ENCODE measurements around the gene TPK1. TPM values are rescaled to one million over a fixed set of nuclear protein-coding genes. Genes with fewer than 3 reads are reported as not detected.

The TPK1 gene
- total RNA-seq, 3 donors from 2014 or later = 11.4 to 14.2 (median 13.3) TPM

DNA sequence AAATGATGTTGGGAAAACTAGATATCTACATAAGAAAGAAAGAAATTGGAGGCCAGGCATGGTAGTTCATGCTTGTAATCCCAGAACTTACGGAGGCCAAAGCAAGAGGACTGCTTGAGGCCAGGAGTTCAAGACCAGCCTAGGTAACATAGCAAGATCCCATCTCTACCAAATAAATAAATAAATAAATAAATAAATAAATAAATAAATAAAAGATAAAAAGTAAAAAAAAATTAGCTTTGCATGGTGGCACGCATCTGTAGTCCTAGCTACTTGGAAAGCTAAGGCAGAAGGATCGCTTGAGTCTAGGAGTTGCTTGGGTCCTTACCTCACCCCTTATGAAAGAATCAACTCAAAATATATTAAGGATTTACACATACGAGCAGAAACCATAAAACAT is 238.9 kb downstream of the TPK1 start:
- intact Hi-C loops (cut with DNase I, micrococcal nuclease) = no loop called here
- TF ChIP-seq, protein P1, sequence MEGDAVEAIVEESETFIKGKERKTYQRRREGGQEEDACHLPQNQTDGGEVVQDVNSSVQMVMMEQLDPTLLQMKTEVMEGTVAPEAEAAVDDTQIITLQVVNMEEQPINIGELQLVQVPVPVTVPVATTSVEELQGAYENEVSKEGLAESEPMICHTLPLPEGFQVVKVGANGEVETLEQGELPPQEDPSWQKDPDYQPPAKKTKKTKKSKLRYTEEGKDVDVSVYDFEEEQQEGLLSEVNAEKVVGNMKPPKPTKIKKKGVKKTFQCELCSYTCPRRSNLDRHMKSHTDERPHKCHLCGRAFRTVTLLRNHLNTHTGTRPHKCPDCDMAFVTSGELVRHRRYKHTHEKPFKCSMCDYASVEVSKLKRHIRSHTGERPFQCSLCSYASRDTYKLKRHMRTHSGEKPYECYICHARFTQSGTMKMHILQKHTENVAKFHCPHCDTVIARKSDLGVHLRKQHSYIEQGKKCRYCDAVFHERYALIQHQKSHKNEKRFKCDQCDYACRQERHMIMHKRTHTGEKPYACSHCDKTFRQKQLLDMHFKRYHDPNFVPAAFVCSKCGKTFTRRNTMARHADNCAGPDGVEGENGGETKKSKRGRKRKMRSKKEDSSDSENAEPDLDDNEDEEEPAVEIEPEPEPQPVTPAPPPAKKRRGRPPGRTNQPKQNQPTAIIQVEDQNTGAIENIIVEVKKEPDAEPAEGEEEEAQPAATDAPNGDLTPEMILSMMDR (IDR thresholded peaks at IDR 0.05) = no peak
- Histone ChIP-seq H3K4me3 (no peak overlapping the region), H3K36me3 (ENCODE audit: low read depth) (no peaks in the 10 kb centered on the region), H3K9me3 (peaks cover 3% of the 10 kb centered on the region), H3K4me1 (ENCODE audit: low read depth) (no peaks in the 10 kb centered on the region)
- ATAC-seq (no peak), DNase-seq (no peak)

DNA sequence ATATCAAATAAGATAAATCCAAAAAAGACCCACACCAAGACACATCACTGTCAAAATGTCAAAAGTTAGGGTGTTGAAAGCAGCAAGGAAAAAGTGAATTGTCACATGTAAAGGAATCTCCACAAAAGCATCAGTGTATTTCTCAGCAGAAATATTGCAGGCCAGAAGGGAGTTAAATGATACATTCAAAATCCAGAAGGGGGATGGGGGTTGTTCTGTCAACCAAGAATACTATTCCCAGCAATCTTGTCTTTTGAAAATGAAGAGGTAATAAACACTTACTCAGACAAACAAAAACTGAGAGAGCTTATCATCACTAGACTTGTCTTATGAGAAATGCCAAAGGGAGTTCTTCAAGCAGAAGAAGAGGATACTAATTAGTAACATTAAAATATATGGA is 241.3 kb downstream of the TPK1 start:
- intact Hi-C loops (cut with DNase I, micrococcal nuclease) = no loop called here
- peaks cover 3% of the 10 kb centered on the region for H3K9me3 ChIP-seq
- ATAC-seq = no peak

DNA sequence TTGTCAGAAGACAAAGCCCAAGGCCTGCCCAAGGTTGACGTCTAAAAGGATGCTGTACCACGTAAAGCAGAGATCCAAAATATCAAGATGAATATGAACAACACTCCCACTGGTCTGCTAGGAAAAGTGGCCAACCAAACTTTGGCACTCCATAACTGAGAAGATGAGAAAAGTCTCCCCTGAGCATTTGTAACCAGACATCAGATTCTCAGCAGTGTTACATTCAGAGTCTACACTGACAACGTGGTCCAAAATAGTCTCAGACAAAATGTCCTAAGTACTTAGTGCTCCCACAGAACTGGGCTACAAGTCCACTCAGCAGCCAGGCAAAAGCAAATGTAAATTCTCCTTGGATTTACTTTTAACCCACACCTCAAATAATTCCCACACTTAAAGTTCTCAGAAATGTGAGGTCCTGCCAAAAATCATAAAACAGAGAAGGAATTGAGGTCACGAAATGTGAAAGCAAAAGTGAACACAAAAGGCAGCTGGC is 247.2 kb downstream of the TPK1 start:
- intact Hi-C loops (cut with DNase I, micrococcal nuclease) = no loop called here
- no peak overlapping the region for H3K4me3 ChIP-seq
- no peaks in the 10 kb centered on the region for H3K9me3 ChIP-seq
- H3K4me1 ChIP-seq (ENCODE audit: low read depth) = no peaks in the 10 kb centered on the region
- no peaks in the 10 kb centered on the region for H3K36me3 ChIP-seq (ENCODE audit: low read depth)
- no peak for ATAC-seq
- TF ChIP-seq, protein P1 (IDR thresholded peaks at IDR 0.05) = no peak
- DNase-seq = no peak

More for the DNA sequence above, 241.3 kb downstream of the TPK1 start:
- H3K36me3 ChIP-seq (ENCODE audit: low read depth) = no peaks in the 10 kb centered on the region
- TF ChIP-seq, protein P1 (IDR thresholded peaks at IDR 0.05) = no peak
- H3K4me3 ChIP-seq = no peak overlapping the region
- H3K4me1 ChIP-seq (ENCODE audit: low read depth) = no peaks in the 10 kb centered on the region
- DNase-seq = no peak

DNA sequence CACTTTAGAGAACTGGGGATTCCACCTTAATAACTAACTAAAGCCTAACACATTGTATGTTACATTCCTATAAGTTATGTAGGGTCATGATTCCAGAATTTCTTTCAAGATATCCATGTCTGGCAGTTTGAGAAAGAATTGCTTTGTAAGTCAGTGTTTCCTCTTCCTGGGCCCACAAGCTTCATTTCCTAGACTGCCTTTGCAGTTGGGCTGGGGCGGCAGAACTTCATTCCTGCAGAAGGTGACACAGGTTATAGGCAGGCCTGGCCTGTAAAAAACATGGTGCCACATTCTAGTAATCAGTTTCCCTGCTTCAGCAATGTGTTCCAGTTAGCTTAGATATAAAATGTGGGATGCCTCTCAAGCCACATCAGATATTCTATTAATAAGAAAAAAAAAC is 248.2 kb downstream of the TPK1 start:
- no peak for ATAC-seq
- intact Hi-C loops (cut with DNase I, micrococcal nuclease) = no loop called here

DNA sequence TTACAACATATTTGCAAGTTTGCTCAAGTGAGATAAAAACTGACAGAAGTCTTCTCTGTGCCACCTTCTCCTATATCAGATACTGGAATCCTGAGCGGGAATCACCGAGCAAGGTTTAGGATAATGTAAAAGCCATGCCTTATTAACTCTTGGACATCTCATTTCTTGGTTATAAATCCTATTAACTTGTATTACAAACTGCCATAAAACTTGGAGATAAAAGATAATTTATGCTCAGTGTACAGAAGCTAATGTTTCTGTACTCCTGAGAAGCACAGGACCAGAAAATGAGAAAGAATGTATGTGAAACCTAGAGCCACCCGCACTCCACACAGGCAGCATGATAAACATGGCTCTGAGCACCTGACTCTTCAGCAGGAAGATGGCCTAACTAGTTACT is 251.1 kb downstream of the TPK1 start:
- TF ChIP-seq, protein P1 (IDR thresholded peaks at IDR 0.05) = no peak
- no peak for ATAC-seq
- intact Hi-C loops (cut with DNase I, micrococcal nuclease) = no loop called here
- no peaks in the 10 kb centered on the region for H3K4me1 ChIP-seq (ENCODE audit: low read depth)
- H3K36me3 ChIP-seq (ENCODE audit: low read depth) = no peaks in the 10 kb centered on the region
- DNase-seq = no peak
- no peaks in the 10 kb centered on the region for H3K9me3 ChIP-seq
- H3K4me3 ChIP-seq = no peak overlapping the region

More for the DNA sequence above, 248.2 kb downstream of the TPK1 start:
- no peak for DNase-seq
- H3K36me3 ChIP-seq (ENCODE audit: low read depth) = no peaks in the 10 kb centered on the region
- no peaks in the 10 kb centered on the region for H3K9me3 ChIP-seq
- TF ChIP-seq, protein P1 (IDR thresholded peaks at IDR 0.05) = no peak
- no peak overlapping the region for H3K4me3 ChIP-seq
- no peaks in the 10 kb centered on the region for H3K4me1 ChIP-seq (ENCODE audit: low read depth)

DNA sequence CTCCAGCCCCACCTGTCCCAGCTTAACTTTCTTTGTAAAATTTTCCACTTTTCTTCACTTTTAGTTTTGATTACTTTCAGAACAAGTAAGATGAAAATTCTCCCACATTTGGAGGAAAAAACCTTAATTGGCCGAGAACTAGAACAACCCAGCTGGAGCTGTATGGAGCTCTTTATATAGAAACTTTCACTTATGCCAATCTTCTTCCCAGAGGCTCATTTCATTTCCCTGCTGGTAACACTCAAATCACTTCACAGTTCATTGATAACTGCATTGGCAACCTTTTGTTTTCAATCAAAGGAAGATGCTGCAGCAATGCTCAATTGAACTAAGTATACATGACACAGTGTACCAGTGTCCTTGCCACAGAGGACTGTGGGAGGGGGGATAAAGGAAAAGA is 256.2 kb downstream of the TPK1 start:
- intact Hi-C loops (cut with DNase I, micrococcal nuclease) = no loop called here
- no peaks in the 10 kb centered on the region for H3K36me3 ChIP-seq (ENCODE audit: low read depth)
- H3K4me1 ChIP-seq (ENCODE audit: low read depth) = no peaks in the 10 kb centered on the region
- H3K9me3 ChIP-seq = no peaks in the 10 kb centered on the region
- H3K4me3 ChIP-seq = no peak overlapping the region
- ATAC-seq (no peak), DNase-seq (no peak)
- TF ChIP-seq, protein P1 (IDR thresholded peaks at IDR 0.05) = no peak
